ENCODE results near the gene OR5K2. TPM values are rescaled to one million over a fixed set of nuclear protein-coding genes. Genes with fewer than 3 reads are reported as not detected.

The OR5K2 gene
- polyA plus RNA-seq, 1 donor from 2014 or later, result not detected

GRCh38 chr3:98540346-98540745 lies 42.9 kb downstream of the OR5K2 start:
- no peak for TF ChIP-seq EZH2 (IDR thresholded peaks at IDR 0.05; ENCODE audit: borderline replicate concordance, insufficient read depth, low read length, poor library complexity, severe bottlenecking)
- no peak for TF ChIP-seq SMC3 (conservative IDR thresholded peaks at IDR 0.05; ENCODE audit: poor library complexity)
- TF ChIP-seq MXI1 (conservative IDR thresholded peaks at IDR 0.05; ENCODE audit: poor library complexity, severe bottlenecking), result no peak
- TF ChIP-seq TAF1 (IDR thresholded peaks at IDR 0.05; ENCODE audit: low read depth), result no peak
- no peak for TF ChIP-seq REST (IDR thresholded peaks at IDR 0.05; ENCODE audit: borderline replicate concordance)
- no peak for TF ChIP-seq RAD21 (conservative IDR thresholded peaks at IDR 0.05)
- TF ChIP-seq CTCF (IDR thresholded peaks at IDR 0.05; ENCODE audit: poor library complexity, severe bottlenecking), result no peak
- no peak for TF ChIP-seq POLR2AphosphoS5 (IDR thresholded peaks at IDR 0.05)
- TF ChIP-seq EP300 (conservative IDR thresholded peaks at IDR 0.05; ENCODE audit: poor library complexity, severe bottlenecking), result no peak
- Histone ChIP-seq H3K9me2 (ENCODE audit: insufficient read depth, low read length) (no peaks in the 10 kb centered on the region), H2AFZ (ENCODE audit: low read depth, low read length) (no peak overlapping the region), H3K36me3 (ENCODE audit: insufficient read depth, low read length) (no peaks in the 10 kb centered on the region), H3K27me3 (ENCODE audit: insufficient read depth, low read depth, low read length) (no peaks in the 10 kb centered on the region), H3F3A (ENCODE audit: insufficient read depth, low read length, poor library complexity, severe bottlenecking) (no peaks in the 10 kb centered on the region), H3K79me2 (replicated peaks; ENCODE audit: insufficient read depth, low read length) (no peaks in the 10 kb centered on the region), H3K4me2 (ENCODE audit: low read length) (no peak overlapping the region), H3K27ac (ENCODE audit: low read length) (no peak overlapping the region), H3K9ac (ENCODE audit: low read length) (no peak overlapping the region), H3K4me3 (ENCODE audit: low read length) (no peak overlapping the region), H4K20me1 (ENCODE audit: insufficient read depth) (no peaks in the 10 kb centered on the region), H3K9me3 (ENCODE audit: low read length) (no peaks in the 10 kb centered on the region)

GRCh38 chr3:98541695-98542094 lies 44.2 kb downstream of the OR5K2 start:
- H3K4me2 ChIP-seq (ENCODE audit: low read length), result no peak overlapping the region
- H3K9ac ChIP-seq (ENCODE audit: low read length), result no peak overlapping the region
- H3K4me3 ChIP-seq (ENCODE audit: low read length), result no peak overlapping the region
- TF ChIP-seq EZH2 (IDR thresholded peaks at IDR 0.05; ENCODE audit: borderline replicate concordance, insufficient read depth, low read length, poor library complexity, severe bottlenecking) (no peak), EP300 (conservative IDR thresholded peaks at IDR 0.05; ENCODE audit: poor library complexity, severe bottlenecking) (no peak), POLR2AphosphoS5 (IDR thresholded peaks at IDR 0.05) (no peak), SMC3 (conservative IDR thresholded peaks at IDR 0.05; ENCODE audit: poor library complexity) (no peak)
- no peaks in the 10 kb centered on the region for H3K79me2 ChIP-seq (replicated peaks; ENCODE audit: insufficient read depth, low read length)
- no peaks in the 10 kb centered on the region for H3K9me2 ChIP-seq (ENCODE audit: insufficient read depth, low read length)
- no peaks in the 10 kb centered on the region for H3F3A ChIP-seq (ENCODE audit: insufficient read depth, low read length, poor library complexity, severe bottlenecking)
- no peak overlapping the region for H3K27ac ChIP-seq (ENCODE audit: low read length)
- H3K36me3 ChIP-seq (ENCODE audit: insufficient read depth, low read length), result no peaks in the 10 kb centered on the region
- H4K20me1 ChIP-seq (ENCODE audit: insufficient read depth), result no peaks in the 10 kb centered on the region
- no peaks in the 10 kb centered on the region for H3K9me3 ChIP-seq (ENCODE audit: low read length)
- H3K27me3 ChIP-seq (ENCODE audit: insufficient read depth, low read depth, low read length), result no peaks in the 10 kb centered on the region
- H2AFZ ChIP-seq (ENCODE audit: low read depth, low read length), result no peak overlapping the region
